SK-N-SH treated with all-trans-retinoic acid at 6 μM for 48 hours (cell line): ENCODE results near the gene AGO1.
"Not testable (repeated sequence)": the region's sequence is repeated elsewhere in the genome, so short reads cannot be mapped to it uniquely, and the experiment has no call there.

Experiments used
- ATAC-seq: fragments of 200-7000 bp; cut with Tn5 transposase; 3 replicates; pipeline ENCODE4 v1.9.1; 2020; ENCODE audit warnings: mild to moderate bottlenecking, moderate library complexity
- ARNTL ChIP-seq: fragments of 450-650 bp; formaldehyde crosslinking; IDR thresholded peaks from 2 replicates; pipeline ENCODE4 v1.5.0; 2020; ENCODE audit warnings: low read depth, mild to moderate bottlenecking, moderate library complexity, borderline replicate concordance
- BACH2 ChIP-seq: fragments of 250-450 bp; sonication (Bioruptor Pico); IDR thresholded peaks from 2 replicates; pipeline ENCODE4 v1.9.0; 2021; ENCODE audit warnings: mild to moderate bottlenecking, borderline replicate concordance
- CSDC2 ChIP-seq: fragments of 250-450 bp; sonication (Bioruptor Pico); IDR thresholded peaks from 2 replicates; pipeline ENCODE4 v1.5.0; 2020; ENCODE audit warnings: mild to moderate bottlenecking, moderate library complexity
- CSRNP3 ChIP-seq: fragments of 250-450 bp; sonication (Bioruptor Pico); IDR thresholded peaks from 2 replicates; pipeline ENCODE4 v1.5.1; 2021; ENCODE audit warnings: mild to moderate bottlenecking, moderate library complexity
- ESRRG ChIP-seq: fragments of 250-450 bp; sonication (Bioruptor Pico); IDR thresholded peaks from 2 replicates; pipeline ENCODE4 v1.6.1; 2021; ENCODE audit warnings: mild to moderate bottlenecking
- GLIS3 ChIP-seq: fragments of 250-450 bp; sonication (Bioruptor Pico); IDR thresholded peaks from 2 replicates; pipeline ENCODE4 v1.5.0; 2020; ENCODE audit warnings: mild to moderate bottlenecking, moderate library complexity
- ISL1 ChIP-seq: fragments of 250-450 bp; sonication (Bioruptor Pico); IDR thresholded peaks from 2 replicates; pipeline ENCODE4 v2.1.2; 2022; ENCODE audit warnings: mild to moderate bottlenecking, moderate library complexity
- OSR1 ChIP-seq: fragments of 250-450 bp; sonication (Bioruptor Pico); IDR thresholded peaks from 2 replicates; pipeline ENCODE4 v1.8.0; 2022; ENCODE audit warnings: moderate library complexity, mild to moderate bottlenecking, inconsistent platforms
- PPARA ChIP-seq: fragments of 250-450 bp; sonication (Bioruptor Pico); IDR thresholded peaks from 2 replicates; pipeline ENCODE4 v1.5.0; 2020; ENCODE audit warnings: mild to moderate bottlenecking, borderline replicate concordance
- RARB ChIP-seq: fragments of 250-450 bp; sonication (Bioruptor Pico); IDR thresholded peaks from 2 replicates; pipeline ENCODE4 v1.8.0; 2021; ENCODE audit warnings: mild to moderate bottlenecking, moderate library complexity
- SNAI2 ChIP-seq: fragments of 250-450 bp; sonication (Bioruptor Pico); IDR thresholded peaks from 2 replicates; pipeline ENCODE4 v1.5.0; 2020; ENCODE audit warnings: mild to moderate bottlenecking, moderate library complexity
- TCF4 ChIP-seq: fragments of 250-450 bp; sonication (Bioruptor Pico); IDR thresholded peaks from 2 replicates; pipeline ENCODE4 v1.8.0; 2021; ENCODE audit warnings: mild to moderate bottlenecking, moderate library complexity, borderline replicate concordance
- TOX ChIP-seq: fragments of 250-450 bp; sonication (Bioruptor Pico); IDR thresholded peaks from 2 replicates; pipeline ENCODE4 v1.8.0; 2021; ENCODE audit warnings: mild to moderate bottlenecking, moderate library complexity, borderline replicate concordance
- ZC3H10 ChIP-seq: fragments of 250-450 bp; sonication (Bioruptor Pico); IDR thresholded peaks from 2 replicates; pipeline ENCODE4 v1.5.1; 2021; ENCODE audit warnings: mild to moderate bottlenecking, moderate library complexity
- ZFP3 ChIP-seq: fragments of 250-450 bp; sonication (Bioruptor Pico); IDR thresholded peaks from 2 replicates; pipeline ENCODE4 v1.5.0; 2020; ENCODE audit warnings: mild to moderate bottlenecking, moderate library complexity
- ZNF70 ChIP-seq: fragments of 450-650 bp; formaldehyde crosslinking; IDR thresholded peaks from 2 replicates; pipeline ENCODE4 v1.5.0; 2020; ENCODE audit warnings: mild to moderate bottlenecking, moderate library complexity
- ZNF8 ChIP-seq: fragments of 450-650 bp; formaldehyde crosslinking; IDR thresholded peaks from 2 replicates; pipeline ENCODE4 v1.5.0; 2020; ENCODE audit warnings: mild to moderate bottlenecking, moderate library complexity
- TF ChIP-seq, protein P1 (sequence below): fragments of 250-450 bp; sonication (Bioruptor Pico); IDR thresholded peaks from 2 replicates; pipeline ENCODE4 v1.5.1; 2020; ENCODE audit warnings: low read depth, mild to moderate bottlenecking, moderate library complexity
- TF ChIP-seq, protein P2 (sequence below): fragments of 250-450 bp; sonication (Bioruptor Pico); IDR thresholded peaks from 2 replicates; pipeline ENCODE4 v1.8.0; 2020; ENCODE audit warnings: mild to moderate bottlenecking, moderate library complexity, borderline replicate concordance
- TF ChIP-seq, protein P3 (sequence below): fragments of 250-450 bp; sonication (Bioruptor Pico); IDR thresholded peaks from 2 replicates; pipeline ENCODE4 v1.8.0; 2021; ENCODE audit warnings: low read depth, mild to moderate bottlenecking, moderate library complexity, borderline replicate concordance

AGO1 gene

DNA sequence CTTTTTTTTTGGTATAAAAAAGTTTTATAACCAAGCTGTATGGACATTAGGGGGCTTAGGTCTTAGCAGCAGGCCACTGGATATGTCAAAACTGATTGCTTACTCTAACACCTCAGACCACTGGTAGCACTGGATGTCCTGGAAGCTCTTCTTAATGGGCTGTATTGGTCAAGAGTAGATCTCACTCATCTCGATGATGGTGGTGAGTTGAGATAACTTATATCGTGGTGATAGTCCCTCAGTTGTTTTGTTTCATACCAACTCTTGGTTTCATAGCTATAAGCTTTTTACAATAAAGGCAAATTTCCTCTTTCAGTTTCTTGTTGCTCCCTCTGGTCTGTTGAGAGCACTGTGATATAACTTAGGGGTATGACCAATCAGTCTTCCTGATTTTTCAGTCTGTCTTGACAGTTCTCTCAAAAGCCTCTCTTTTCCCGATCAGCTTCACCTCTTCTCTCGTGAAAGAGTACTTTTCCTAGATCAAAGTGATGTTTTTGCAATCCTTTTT is 9.7 kb upstream of the AGO1 start (continued):
- TF ChIP-seq CSDC2 (CRISPR knock-in tag) (no peak), ARNTL (CRISPR knock-in tag) (no peak), PPARA (CRISPR knock-in tag) (no peak)

GRCh38 chr1:35874115-35874514 is 8.9 kb upstream of the AGO1 start:
- not testable (repeated sequence) for ATAC-seq

- TF ChIP-seq, protein P1, sequence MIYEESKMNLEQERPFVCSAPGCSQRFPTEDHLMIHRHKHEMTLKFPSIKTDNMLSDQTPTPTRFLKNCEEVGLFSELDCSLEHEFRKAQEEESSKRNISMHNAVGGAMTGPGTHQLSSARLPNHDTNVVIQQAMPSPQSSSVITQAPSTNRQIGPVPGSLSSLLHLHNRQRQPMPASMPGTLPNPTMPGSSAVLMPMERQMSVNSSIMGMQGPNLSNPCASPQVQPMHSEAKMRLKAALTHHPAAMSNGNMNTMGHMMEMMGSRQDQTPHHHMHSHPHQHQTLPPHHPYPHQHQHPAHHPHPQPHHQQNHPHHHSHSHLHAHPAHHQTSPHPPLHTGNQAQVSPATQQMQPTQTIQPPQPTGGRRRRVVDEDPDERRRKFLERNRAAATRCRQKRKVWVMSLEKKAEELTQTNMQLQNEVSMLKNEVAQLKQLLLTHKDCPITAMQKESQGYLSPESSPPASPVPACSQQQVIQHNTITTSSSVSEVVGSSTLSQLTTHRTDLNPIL: no peak
- no peak for TF ChIP-seq TCF4 (CRISPR knock-in tag)
- TF ChIP-seq CSDC2 (CRISPR knock-in tag): no peak
- no peak for TF ChIP-seq ISL1 (CRISPR knock-in tag)
- no peak for TF ChIP-seq ARNTL (CRISPR knock-in tag)
- no peak for TF ChIP-seq ESRRG (CRISPR knock-in tag)
- TF ChIP-seq ZC3H10 (CRISPR knock-in tag): no peak
- TF ChIP-seq TOX (CRISPR knock-in tag): no peak
- TF ChIP-seq, protein P2, sequence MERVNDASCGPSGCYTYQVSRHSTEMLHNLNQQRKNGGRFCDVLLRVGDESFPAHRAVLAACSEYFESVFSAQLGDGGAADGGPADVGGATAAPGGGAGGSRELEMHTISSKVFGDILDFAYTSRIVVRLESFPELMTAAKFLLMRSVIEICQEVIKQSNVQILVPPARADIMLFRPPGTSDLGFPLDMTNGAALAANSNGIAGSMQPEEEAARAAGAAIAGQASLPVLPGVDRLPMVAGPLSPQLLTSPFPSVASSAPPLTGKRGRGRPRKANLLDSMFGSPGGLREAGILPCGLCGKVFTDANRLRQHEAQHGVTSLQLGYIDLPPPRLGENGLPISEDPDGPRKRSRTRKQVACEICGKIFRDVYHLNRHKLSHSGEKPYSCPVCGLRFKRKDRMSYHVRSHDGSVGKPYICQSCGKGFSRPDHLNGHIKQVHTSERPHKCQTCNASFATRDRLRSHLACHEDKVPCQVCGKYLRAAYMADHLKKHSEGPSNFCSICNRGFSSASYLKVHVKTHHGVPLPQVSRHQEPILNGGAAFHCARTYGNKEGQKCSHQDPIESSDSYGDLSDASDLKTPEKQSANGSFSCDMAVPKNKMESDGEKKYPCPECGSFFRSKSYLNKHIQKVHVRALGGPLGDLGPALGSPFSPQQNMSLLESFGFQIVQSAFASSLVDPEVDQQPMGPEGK (CRISPR knock-in tag): no peak
- no peak for TF ChIP-seq RARB (CRISPR knock-in tag)
- no peak for TF ChIP-seq CSRNP3
- TF ChIP-seq, protein P3, sequence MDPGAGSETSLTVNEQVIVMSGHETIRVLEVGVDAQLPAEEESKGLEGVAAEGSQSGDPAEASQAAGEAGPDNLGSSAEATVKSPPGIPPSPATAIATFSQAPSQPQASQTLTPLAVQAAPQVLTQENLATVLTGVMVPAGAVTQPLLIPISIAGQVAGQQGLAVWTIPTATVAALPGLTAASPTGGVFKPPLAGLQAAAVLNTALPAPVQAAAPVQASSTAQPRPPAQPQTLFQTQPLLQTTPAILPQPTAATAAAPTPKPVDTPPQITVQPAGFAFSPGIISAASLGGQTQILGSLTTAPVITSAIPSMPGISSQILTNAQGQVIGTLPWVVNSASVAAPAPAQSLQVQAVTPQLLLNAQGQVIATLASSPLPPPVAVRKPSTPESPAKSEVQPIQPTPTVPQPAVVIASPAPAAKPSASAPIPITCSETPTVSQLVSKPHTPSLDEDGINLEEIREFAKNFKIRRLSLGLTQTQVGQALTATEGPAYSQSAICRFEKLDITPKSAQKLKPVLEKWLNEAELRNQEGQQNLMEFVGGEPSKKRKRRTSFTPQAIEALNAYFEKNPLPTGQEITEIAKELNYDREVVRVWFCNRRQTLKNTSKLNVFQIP (CRISPR knock-in tag): no peak
- ATAC-seq: peak; percentile 73
Observed at GRCh38 chr1:35876988-35877387, 6.0 kb upstream of the AGO1 start.

DNA sequence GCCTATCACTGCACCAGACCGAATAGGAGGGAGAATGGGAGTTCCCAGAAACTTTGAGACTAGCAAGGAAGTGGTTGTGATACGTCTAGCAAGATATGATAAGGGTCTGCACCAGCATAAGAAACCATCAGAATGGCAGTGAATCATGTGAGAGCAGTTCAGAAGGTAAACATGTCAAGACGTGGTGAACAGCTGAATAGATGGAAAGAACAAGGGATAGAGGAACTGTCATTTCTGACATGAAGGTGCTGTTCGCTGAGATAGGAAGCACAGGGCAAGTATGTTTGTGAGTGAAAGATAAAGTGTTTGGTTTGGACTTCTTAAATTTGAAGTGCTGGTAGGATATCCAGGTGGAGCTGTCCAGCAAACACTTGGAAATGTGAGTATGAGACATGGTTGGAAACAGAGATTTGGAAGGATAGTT is 1.1 kb upstream of the AGO1 start:
- TF ChIP-seq, protein P2 (CRISPR knock-in tag): no peak
- TF ChIP-seq OSR1 (CRISPR knock-in tag): no peak
- ATAC-seq: no peak

- 0 out of 3 replicates have a peak, but pooled peaks have one; percentile 2 for ATAC-seq
- TF ChIP-seq PPARA (CRISPR knock-in tag) (no peak), RARB (CRISPR knock-in tag) (no peak), GLIS3 (CRISPR knock-in tag) (no peak), BACH2 (CRISPR knock-in tag) (no peak), ESRRG (CRISPR knock-in tag) (no peak), SNAI2 (CRISPR knock-in tag) (no peak), TCF4 (CRISPR knock-in tag) (no peak), ZNF8 (CRISPR knock-in tag) (no peak), ZFP3 (CRISPR knock-in tag) (no peak), ZNF70 (CRISPR knock-in tag) (no peak)
- TF ChIP-seq, protein P3 (CRISPR knock-in tag): no peak
Observed at GRCh38 chr1:35882586-35882944, 444 bp upstream of the AGO1 start.
